GM12878 (cell line): ENCODE measurements around the gene KAZN. TPM values are rescaled to one million over a fixed set of nuclear protein-coding genes. Genes with fewer than 3 reads are reported as not detected.

Experiments used
- BCLAF1 ChIP-seq: fragments of 450-650 bp; IDR thresholded peaks from 2 replicates; pipeline ENCODE4 v1.6.1; 2017; ENCODE audit warnings: antibody characterized with exemption, mild to moderate bottlenecking, moderate library complexity
- BMI1 ChIP-seq: fragments of 450-650 bp; IDR thresholded peaks from 2 replicates; pipeline ENCODE4 v1.6.1; 2016; ENCODE audit warnings: mild to moderate bottlenecking, moderate library complexity, borderline replicate concordance
- CBX5 ChIP-seq: sonication (generic); IDR thresholded peaks from 2 replicates; pipeline ENCODE4 v1.6.1; 2016; ENCODE audit warnings: low read depth, moderate library complexity, mild to moderate bottlenecking, inconsistent platforms
- CTCF ChIP-seq, 3 experiments: IDR thresholded peaks in 2 of 3; conservative IDR thresholded peaks in 1 of 3; 2 replicates each; pipeline ENCODE4 v1.5.1; 2011; ENCODE audit warnings: low read depth in 3 of 3, low read length in 3 of 3, mild to moderate bottlenecking in 3 of 3, control low read depth in 2 of 3, moderate library complexity in 2 of 3, inconsistent platforms in 1 of 3, mixed read lengths in 1 of 3; ENCODE audit not compliant: control insufficient read depth in 2 of 3, insufficient read depth in 1 of 3; ENCODE audit errors: extremely low read depth in 1 of 3
- HSF1 ChIP-seq: fragments of 150-350 bp; IDR thresholded peaks from 2 replicates; pipeline ENCODE4 v1.6.1; 2014; ENCODE audit warnings: mild to moderate bottlenecking, low read depth, low read length
- JUNB ChIP-seq: IDR thresholded peaks from 2 replicates; pipeline ENCODE4 v1.6.1; 2016; ENCODE audit warnings: antibody characterized with exemption, mild to moderate bottlenecking
- NBN ChIP-seq: fragments of 450-650 bp; IDR thresholded peaks from 2 replicates; pipeline ENCODE4 v1.6.1; 2016
- polyA plus RNA-seq, 11 experiments: library from polyadenylated mRNA; depleted of rRNA in 4 of 11; unstranded in 6 of 11; stranded (reverse) in 5 of 11; fragments of >200 nt; fragmentation: Nextera tagmentation in 4 of 11; fragmentation: Illumina TruSeq in 1 of 11; extraction: Ambion mirVana in 4 of 11; extraction: Trizol in 1 of 11; gene quantifications; 1 replicate in 1 of 11; 2 replicates in 10 of 11; pipeline versions ENCODE4 v1.2.1 to v1.2.3, GENCODE V29; 2011 to 2016; ENCODE audit warnings: inconsistent platforms in 2 of 11, missing spikeins in 2 of 11, low read depth in 1 of 11
- total RNA-seq, 4 experiments: library from RNA; depleted of rRNA in 3 of 4; stranded (reverse); fragments of >200 nt in 3 of 4; fragmentation: Illumina TruSeq in 1 of 4; extraction: Trizol in 1 of 4; gene quantifications; 2 replicates each; pipeline versions ENCODE4 v1.2.1 to v1.2.3, GENCODE V29; 2013 to 2021

KAZN gene
- total and polyA plus RNA-seq, 10 of the 15 experiments (the other 5 are each of a cell fraction or from before 2014, with no cell fraction given): 0.72 to 4.0 (median 1.2) TPM

- TF ChIP-seq HSF1 (no peak), CTCF (IDR thresholded peaks at IDR 0.05 in 2 of 3, conservative IDR thresholded peaks at IDR 0.05 in 1 of 3; ENCODE audit: control insufficient read depth in 2 of 3, extremely low read depth in 1 of 3, insufficient read depth in 1 of 3, low read depth in 3 of 3, low read length in 3 of 3) (no peak), BCLAF1 (no peak), CBX5 (no peak), JUNB (no peak), BMI1 (no peak), NBN (no peak)
Observed at GRCh38 chr1:15035236-15035635, 436.8 kb downstream of the KAZN start (continued).
